ENCODE measurements around the gene PPM1L.
"Not testable (repeated sequence)": the region's sequence is repeated elsewhere in the genome, so short reads cannot be mapped to it uniquely, and the experiment has no call there.

PPM1L gene

DNA sequence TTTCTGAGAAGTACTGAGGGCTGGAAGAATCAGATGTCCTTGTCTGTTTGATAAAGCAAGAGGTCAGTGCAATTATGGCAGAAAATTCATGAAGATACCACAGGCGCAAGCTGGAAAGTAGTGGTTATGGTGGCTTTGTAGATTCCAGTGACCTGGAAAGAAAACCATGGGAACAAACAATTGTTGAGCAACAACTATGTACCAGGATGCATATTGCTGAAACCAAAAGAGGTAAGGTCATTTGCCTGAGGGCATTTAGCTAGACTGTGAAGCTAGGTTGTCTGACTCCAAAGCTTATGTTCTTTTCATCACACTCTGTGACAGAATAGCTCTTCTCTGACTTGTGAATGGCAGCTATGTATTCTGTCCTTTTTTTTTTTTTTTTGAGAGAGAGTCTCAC, 275.1 kb downstream of the PPM1L start:
- no peak for TF ChIP-seq OSR1 (CRISPR knock-in tag; IDR thresholded peaks at IDR 0.05)
- no peak for TF ChIP-seq RARB (CRISPR knock-in tag; IDR thresholded peaks at IDR 0.05)
- TF ChIP-seq CSDC2 (CRISPR knock-in tag; IDR thresholded peaks at IDR 0.05), result no peak
- TF ChIP-seq PPARA (CRISPR knock-in tag; IDR thresholded peaks at IDR 0.05; ENCODE audit: borderline replicate concordance), result no peak
- no peak for TF ChIP-seq ZC3H10 (CRISPR knock-in tag; IDR thresholded peaks at IDR 0.05)
- TF ChIP-seq ISL1 (CRISPR knock-in tag; IDR thresholded peaks at IDR 0.05), result no peak
- TF ChIP-seq BACH2 (CRISPR knock-in tag; IDR thresholded peaks at IDR 0.05; ENCODE audit: borderline replicate concordance), result no peak
- no peak for TF ChIP-seq TOX (CRISPR knock-in tag; IDR thresholded peaks at IDR 0.05; ENCODE audit: borderline replicate concordance)
- TF ChIP-seq ZFP30 (CRISPR knock-in tag; IDR thresholded peaks at IDR 0.05), result no peak
- TF ChIP-seq ZFP3 (CRISPR knock-in tag; IDR thresholded peaks at IDR 0.05), result no peak
- TF ChIP-seq ZNF70 (CRISPR knock-in tag; IDR thresholded peaks at IDR 0.05), result no peak
- TF ChIP-seq, protein P1, sequence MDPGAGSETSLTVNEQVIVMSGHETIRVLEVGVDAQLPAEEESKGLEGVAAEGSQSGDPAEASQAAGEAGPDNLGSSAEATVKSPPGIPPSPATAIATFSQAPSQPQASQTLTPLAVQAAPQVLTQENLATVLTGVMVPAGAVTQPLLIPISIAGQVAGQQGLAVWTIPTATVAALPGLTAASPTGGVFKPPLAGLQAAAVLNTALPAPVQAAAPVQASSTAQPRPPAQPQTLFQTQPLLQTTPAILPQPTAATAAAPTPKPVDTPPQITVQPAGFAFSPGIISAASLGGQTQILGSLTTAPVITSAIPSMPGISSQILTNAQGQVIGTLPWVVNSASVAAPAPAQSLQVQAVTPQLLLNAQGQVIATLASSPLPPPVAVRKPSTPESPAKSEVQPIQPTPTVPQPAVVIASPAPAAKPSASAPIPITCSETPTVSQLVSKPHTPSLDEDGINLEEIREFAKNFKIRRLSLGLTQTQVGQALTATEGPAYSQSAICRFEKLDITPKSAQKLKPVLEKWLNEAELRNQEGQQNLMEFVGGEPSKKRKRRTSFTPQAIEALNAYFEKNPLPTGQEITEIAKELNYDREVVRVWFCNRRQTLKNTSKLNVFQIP (CRISPR knock-in tag; IDR thresholded peaks at IDR 0.05; ENCODE audit: borderline replicate concordance, low read depth), result no peak
- no peak for TF ChIP-seq SNAI2 (CRISPR knock-in tag; IDR thresholded peaks at IDR 0.05)
- TF ChIP-seq, protein P2, sequence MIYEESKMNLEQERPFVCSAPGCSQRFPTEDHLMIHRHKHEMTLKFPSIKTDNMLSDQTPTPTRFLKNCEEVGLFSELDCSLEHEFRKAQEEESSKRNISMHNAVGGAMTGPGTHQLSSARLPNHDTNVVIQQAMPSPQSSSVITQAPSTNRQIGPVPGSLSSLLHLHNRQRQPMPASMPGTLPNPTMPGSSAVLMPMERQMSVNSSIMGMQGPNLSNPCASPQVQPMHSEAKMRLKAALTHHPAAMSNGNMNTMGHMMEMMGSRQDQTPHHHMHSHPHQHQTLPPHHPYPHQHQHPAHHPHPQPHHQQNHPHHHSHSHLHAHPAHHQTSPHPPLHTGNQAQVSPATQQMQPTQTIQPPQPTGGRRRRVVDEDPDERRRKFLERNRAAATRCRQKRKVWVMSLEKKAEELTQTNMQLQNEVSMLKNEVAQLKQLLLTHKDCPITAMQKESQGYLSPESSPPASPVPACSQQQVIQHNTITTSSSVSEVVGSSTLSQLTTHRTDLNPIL (CRISPR knock-in tag; IDR thresholded peaks at IDR 0.05; ENCODE audit: low read depth), result no peak
- TF ChIP-seq ZNF565 (CRISPR knock-in tag; conservative IDR thresholded peaks at IDR 0.05; ENCODE audit: low read depth), result no peak
- no peak for TF ChIP-seq GLIS3 (CRISPR knock-in tag; IDR thresholded peaks at IDR 0.05)
- TF ChIP-seq ZNF8 (CRISPR knock-in tag; IDR thresholded peaks at IDR 0.05), result no peak
- ATAC-seq, result no peak

DNA sequence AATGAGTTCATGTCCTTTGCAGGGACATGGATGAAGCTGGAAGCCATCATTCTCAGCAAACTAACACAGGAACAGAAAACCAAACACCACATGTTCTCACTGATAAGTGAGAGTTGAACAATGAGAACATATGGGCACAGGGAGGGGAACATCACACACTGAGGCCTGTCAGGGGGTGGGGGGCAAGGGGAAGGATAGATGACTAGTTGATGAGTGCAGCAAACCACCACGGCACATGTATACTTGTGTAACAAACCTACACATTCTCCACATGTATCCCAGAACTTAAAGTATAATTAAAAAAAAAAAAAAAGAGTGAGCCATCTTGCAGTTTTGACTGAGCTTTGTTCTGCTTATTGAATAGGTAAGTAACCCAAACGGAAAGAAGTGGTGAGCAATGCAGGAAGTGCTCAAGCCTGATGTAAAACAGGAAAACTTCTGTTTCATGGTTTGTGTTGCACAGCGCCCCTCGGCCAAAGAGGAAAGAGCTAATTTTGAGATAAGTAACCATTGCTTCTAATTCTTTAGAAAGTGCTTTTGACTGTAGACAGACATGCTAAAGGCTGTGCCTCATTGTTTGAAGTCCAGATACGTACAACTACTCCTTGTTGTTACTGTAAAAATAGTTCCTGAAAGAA, 279.0 kb downstream of the PPM1L start:
- not testable (repeated sequence) for ATAC-seq

DNA sequence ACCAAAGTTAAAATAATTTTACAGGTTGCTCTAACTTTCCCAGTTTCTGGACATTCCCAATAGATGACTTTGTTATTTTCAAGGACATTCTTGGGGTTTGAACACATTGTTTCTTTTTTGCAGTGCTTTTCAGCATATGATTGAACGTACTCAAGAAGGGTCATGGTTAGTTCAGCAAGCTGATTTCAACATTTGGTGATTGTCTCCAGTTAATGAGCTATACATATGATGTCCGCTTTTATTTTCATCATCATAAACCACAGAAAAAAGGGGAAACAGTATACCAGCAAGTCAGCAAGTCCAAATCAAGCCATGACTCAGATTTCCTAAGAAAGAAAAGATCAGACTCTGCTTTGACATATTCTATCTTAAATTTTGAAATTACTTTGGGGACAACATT, 279.7 kb downstream of the PPM1L start:
- TF ChIP-seq ZNF565 (CRISPR knock-in tag; conservative IDR thresholded peaks at IDR 0.05; ENCODE audit: low read depth), result no peak
- TF ChIP-seq BACH2 (CRISPR knock-in tag; IDR thresholded peaks at IDR 0.05; ENCODE audit: borderline replicate concordance), result no peak
- TF ChIP-seq ZNF70 (CRISPR knock-in tag; IDR thresholded peaks at IDR 0.05), result no peak
- TF ChIP-seq, protein P1 (CRISPR knock-in tag; IDR thresholded peaks at IDR 0.05; ENCODE audit: borderline replicate concordance, low read depth), result no peak
- TF ChIP-seq, protein P3, sequence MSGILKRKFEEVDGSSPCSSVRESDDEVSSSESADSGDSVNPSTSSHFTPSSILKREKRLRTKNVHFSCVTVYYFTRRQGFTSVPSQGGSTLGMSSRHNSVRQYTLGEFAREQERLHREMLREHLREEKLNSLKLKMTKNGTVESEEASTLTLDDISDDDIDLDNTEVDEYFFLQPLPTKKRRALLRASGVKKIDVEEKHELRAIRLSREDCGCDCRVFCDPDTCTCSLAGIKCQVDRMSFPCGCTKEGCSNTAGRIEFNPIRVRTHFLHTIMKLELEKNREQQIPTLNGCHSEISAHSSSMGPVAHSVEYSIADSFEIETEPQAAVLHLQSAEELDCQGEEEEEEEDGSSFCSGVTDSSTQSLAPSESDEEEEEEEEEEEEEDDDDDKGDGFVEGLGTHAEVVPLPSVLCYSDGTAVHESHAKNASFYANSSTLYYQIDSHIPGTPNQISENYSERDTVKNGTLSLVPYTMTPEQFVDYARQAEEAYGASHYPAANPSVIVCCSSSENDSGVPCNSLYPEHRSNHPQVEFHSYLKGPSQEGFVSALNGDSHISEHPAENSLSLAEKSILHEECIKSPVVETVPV (CRISPR knock-in tag; IDR thresholded peaks at IDR 0.05), result no peak
- no peak for TF ChIP-seq ARNTL (CRISPR knock-in tag; IDR thresholded peaks at IDR 0.05; ENCODE audit: borderline replicate concordance, low read depth)
- no peak for TF ChIP-seq ESRRG (CRISPR knock-in tag; IDR thresholded peaks at IDR 0.05)
- TF ChIP-seq GLIS3 (CRISPR knock-in tag; IDR thresholded peaks at IDR 0.05), result no peak
- TF ChIP-seq ZFP3 (CRISPR knock-in tag; IDR thresholded peaks at IDR 0.05), result no peak
- no peak for TF ChIP-seq SNAI2 (CRISPR knock-in tag; IDR thresholded peaks at IDR 0.05)
- TF ChIP-seq, protein P2 (CRISPR knock-in tag; IDR thresholded peaks at IDR 0.05; ENCODE audit: low read depth), result no peak
- no peak for TF ChIP-seq OSR1 (CRISPR knock-in tag; IDR thresholded peaks at IDR 0.05)
- ATAC-seq, result no peak

DNA sequence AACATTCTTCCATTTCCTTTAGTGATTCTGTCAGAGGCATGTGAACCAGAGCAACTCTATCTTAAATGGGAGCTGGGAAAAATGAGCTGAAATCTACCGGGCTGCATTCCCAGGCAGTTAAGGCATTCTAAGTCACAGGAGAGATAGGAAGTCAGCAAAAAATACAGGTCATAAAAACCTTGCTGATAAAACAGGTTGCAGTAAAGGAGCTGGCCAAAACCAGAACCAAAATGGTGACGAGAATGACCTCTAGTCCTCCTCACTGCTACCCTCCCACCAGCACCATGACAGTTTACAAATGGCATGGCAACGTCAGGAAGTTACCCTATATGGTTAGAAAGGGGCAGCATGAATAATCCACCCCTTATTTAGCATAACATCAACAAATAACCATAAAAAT, 282.7 kb downstream of the PPM1L start:
- ATAC-seq, result no peak
- TF ChIP-seq, protein P1 (CRISPR knock-in tag; IDR thresholded peaks at IDR 0.05; ENCODE audit: borderline replicate concordance, low read depth), result no peak
- TF ChIP-seq PPARA (CRISPR knock-in tag; IDR thresholded peaks at IDR 0.05; ENCODE audit: borderline replicate concordance) (no peak), ZFP3 (CRISPR knock-in tag; IDR thresholded peaks at IDR 0.05) (no peak), GLIS3 (CRISPR knock-in tag; IDR thresholded peaks at IDR 0.05) (no peak), TCF4 (CRISPR knock-in tag; IDR thresholded peaks at IDR 0.05; ENCODE audit: borderline replicate concordance) (no peak), CSDC2 (CRISPR knock-in tag; IDR thresholded peaks at IDR 0.05) (no peak), ISL1 (CRISPR knock-in tag; IDR thresholded peaks at IDR 0.05) (no peak), BACH2 (CRISPR knock-in tag; IDR thresholded peaks at IDR 0.05; ENCODE audit: borderline replicate concordance) (no peak), ZNF8 (CRISPR knock-in tag; IDR thresholded peaks at IDR 0.05) (no peak), ARNTL (CRISPR knock-in tag; IDR thresholded peaks at IDR 0.05; ENCODE audit: borderline replicate concordance, low read depth) (no peak), SNAI2 (CRISPR knock-in tag; IDR thresholded peaks at IDR 0.05) (no peak), RARB (CRISPR knock-in tag; IDR thresholded peaks at IDR 0.05) (no peak)
- TF ChIP-seq, protein P4, sequence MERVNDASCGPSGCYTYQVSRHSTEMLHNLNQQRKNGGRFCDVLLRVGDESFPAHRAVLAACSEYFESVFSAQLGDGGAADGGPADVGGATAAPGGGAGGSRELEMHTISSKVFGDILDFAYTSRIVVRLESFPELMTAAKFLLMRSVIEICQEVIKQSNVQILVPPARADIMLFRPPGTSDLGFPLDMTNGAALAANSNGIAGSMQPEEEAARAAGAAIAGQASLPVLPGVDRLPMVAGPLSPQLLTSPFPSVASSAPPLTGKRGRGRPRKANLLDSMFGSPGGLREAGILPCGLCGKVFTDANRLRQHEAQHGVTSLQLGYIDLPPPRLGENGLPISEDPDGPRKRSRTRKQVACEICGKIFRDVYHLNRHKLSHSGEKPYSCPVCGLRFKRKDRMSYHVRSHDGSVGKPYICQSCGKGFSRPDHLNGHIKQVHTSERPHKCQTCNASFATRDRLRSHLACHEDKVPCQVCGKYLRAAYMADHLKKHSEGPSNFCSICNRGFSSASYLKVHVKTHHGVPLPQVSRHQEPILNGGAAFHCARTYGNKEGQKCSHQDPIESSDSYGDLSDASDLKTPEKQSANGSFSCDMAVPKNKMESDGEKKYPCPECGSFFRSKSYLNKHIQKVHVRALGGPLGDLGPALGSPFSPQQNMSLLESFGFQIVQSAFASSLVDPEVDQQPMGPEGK (CRISPR knock-in tag; IDR thresholded peaks at IDR 0.05; ENCODE audit: borderline replicate concordance), result no peak

All from SK-N-SH treated with all-trans-retinoic acid at 6 μM for 48 hours (cell line).